GM12878 (cell line): ENCODE data around the gene PQBP1. TPM values are rescaled to one million over a fixed set of nuclear protein-coding genes. Genes with fewer than 3 reads are reported as not detected.

Source experiments
- ATAC-seq: fragments of 200-7000 bp; cut with Tn5 transposase; 3 replicates; pipeline ENCODE4 v1.9.1; 2020; ENCODE audit warnings: mild to moderate bottlenecking, moderate library complexity
- BruUV-seq: library from RNA; stranded (reverse); fragments of 400-500 nt; replicated peaks from 2 replicates; lab custom pipeline; 2021; lab: Mats Ljungman, UMichigan
- CTCF ChIA-PET: fragments of 300-600 bp; sonication (Branson Sonifier 250); formaldehyde crosslinking; extraction: SDS; loops from one replicate; lab custom pipeline; 2021; ENCODE audit warnings: inconsistent platforms; lab: Yijun Ruan, JAX
- POLR2A ChIA-PET: fragments of 350-600 bp; formaldehyde crosslinking; extraction: SDS; loops from one replicate; lab custom pipeline; 2021; ENCODE audit warnings: inconsistent platforms; lab: Charles Lee
- RAD21 ChIA-PET: fragments of 300-600 bp; sonication (Branson Sonifier 250); formaldehyde crosslinking; loops from one replicate; lab custom pipeline; 2023; ENCODE audit warnings: antibody characterized with exemption; ENCODE audit not compliant: unreplicated experiment; lab: Charles Lee
- SMC1A ChIA-PET: fragments of 300-600 bp; sonication (Branson Sonifier 250); formaldehyde crosslinking; loops from one replicate; lab custom pipeline; 2023; ENCODE audit not compliant: unreplicated experiment, uncharacterized antibody; lab: Charles Lee
- DNase-seq: peaks from one replicate; pipeline ENCODE4 v3.0.0-alpha.2; 2011; ENCODE audit warnings: low read depth, low spot score
- FAIRE-seq: peaks from 3 replicates; lab custom pipeline; 2011; peaks lifted over from hg19 to GRCh38; lab: Jason Lieb, UNC
- H2AFZ ChIP-seq: 2 replicates; pipeline ENCODE4 v1.6.0; 2011; ENCODE audit warnings: low read depth, low read length, control low read depth; ENCODE audit not compliant: control insufficient read depth
- H3K27ac ChIP-seq: 2 replicates; pipeline ENCODE4 v1.5.1; 2011; ENCODE audit warnings: control low read depth; ENCODE audit not compliant: control insufficient read depth, insufficient read depth
- H3K27me3 ChIP-seq, 2 experiments: replicated peaks in 1 of 2; 2 replicates each; pipeline versions ENCODE4 v1.6.0 to v1.6.1; 2011; ENCODE audit warnings: low read length in 1 of 2; ENCODE audit not compliant: control insufficient read depth in 2 of 2, insufficient read depth in 2 of 2
- H3K36me3 ChIP-seq, 2 experiments: 2 replicates each; pipeline ENCODE4 v1.5.1; 2011; ENCODE audit warnings: low read length in 1 of 2; ENCODE audit not compliant: control insufficient read depth in 2 of 2, insufficient read depth in 2 of 2
- H3K4me1 ChIP-seq: 2 replicates; pipeline ENCODE4 v1.6.1; 2011; ENCODE audit warnings: mild to moderate bottlenecking, low read length, moderate library complexity, mixed read lengths; ENCODE audit not compliant: control insufficient read depth, insufficient read depth
- H3K4me2 ChIP-seq: 2 replicates; pipeline ENCODE4 v1.6.0; 2011; ENCODE audit warnings: control low read depth; ENCODE audit not compliant: control insufficient read depth, insufficient read depth
- H3K4me3 ChIP-seq: fragments of 200-600 bp; sonication (generic); 2 replicates; pipeline ENCODE4 v1.5.1; 2016
- H3K79me2 ChIP-seq: 2 replicates; pipeline ENCODE4 v1.6.0; 2011; ENCODE audit warnings: low read length; ENCODE audit not compliant: control insufficient read depth, insufficient read depth
- H3K9ac ChIP-seq: 2 replicates; pipeline ENCODE4 v1.8.0; 2011; ENCODE audit warnings: low read length, control low read depth, mixed read lengths; ENCODE audit not compliant: control insufficient read depth, insufficient read depth
- H3K9me3 ChIP-seq: replicated peaks from 3 replicates; pipeline ENCODE4 v1.5.1; 2011; ENCODE audit warnings: mild to moderate bottlenecking, low read length; ENCODE audit not compliant: control insufficient read depth, insufficient read depth
- H4K20me1 ChIP-seq: 2 replicates; pipeline ENCODE4 v1.6.0; 2011; ENCODE audit not compliant: control insufficient read depth, insufficient read depth
- BRCA1 ChIP-seq: IDR thresholded peaks from 2 replicates; pipeline ENCODE4 v1.6.1; 2011; ENCODE audit warnings: low read depth, low read length, improper control_type of control experiment
- CREM ChIP-seq: IDR thresholded peaks from 2 replicates; pipeline ENCODE4 v1.6.1; 2014; ENCODE audit warnings: antibody characterized with exemption, low read depth
- KLF5 ChIP-seq: fragments of 450-650 bp; IDR thresholded peaks from 2 replicates; pipeline ENCODE4 v1.6.1; 2014; ENCODE audit warnings: mild to moderate bottlenecking; ENCODE audit not compliant: partially characterized antibody
- NFYB ChIP-seq: IDR thresholded peaks from 2 replicates; pipeline ENCODE4 v1.6.1; 2011; ENCODE audit warnings: low read depth, mild to moderate bottlenecking, low read length, improper control_type of control experiment, moderate library complexity; ENCODE audit not compliant: insufficient read depth
- NR2F1 ChIP-seq: fragments of 450-650 bp; conservative IDR thresholded peaks from 2 replicates; pipeline ENCODE4 v1.6.1; 2017; ENCODE audit warnings: mild to moderate bottlenecking
- PML ChIP-seq: IDR thresholded peaks from 2 replicates; pipeline ENCODE4 v1.6.1; 2012; ENCODE audit warnings: low read length, inconsistent platforms
- POU2F2 ChIP-seq: IDR thresholded peaks from 3 replicates; pipeline ENCODE4 v1.6.1; 2011; ENCODE audit warnings: low read depth, mild to moderate bottlenecking, low read length, borderline replicate concordance
- RAD51 ChIP-seq: fragments of 450-650 bp; IDR thresholded peaks from 2 replicates; pipeline ENCODE4 v1.6.1; 2016; ENCODE audit warnings: moderate library complexity, mild to moderate bottlenecking, inconsistent platforms
- RELA ChIP-seq: fragments of 450-650 bp; IDR thresholded peaks from 2 replicates; pipeline ENCODE4 v1.8.0; 2014; ENCODE audit warnings: borderline replicate concordance; ENCODE audit not compliant: partially characterized antibody
- WGBS: methylation state at CpG from one replicate; pipeline ENCODE4 v1.1.6; 2016; ENCODE audit warnings: low lambda C conversion rate; ENCODE audit not compliant: insufficient replicate concordance, insufficient coverage; ENCODE audit errors: missing lambda C conversion rate; 5-methylcytosine and 5-hydroxymethylcytosine counted together
- in situ Hi-C: fragments of 300-500 bp; cut with MboI; formaldehyde crosslinking; loops from 9 replicates; pipeline ENCODE4 v1.14.3; 2018; ENCODE audit warnings: mixed read lengths
- intact Hi-C: fragments of 100-400 bp; cut with micrococcal nuclease; formaldehyde crosslinking; loops from one replicate; pipeline ENCODE4 v1.14.2; 2022; ENCODE audit not compliant: unreplicated experiment
- polyA plus RNA-seq, 11 experiments: library from polyadenylated mRNA; depleted of rRNA in 4 of 11; unstranded in 6 of 11; stranded (reverse) in 5 of 11; fragments of >200 nt; fragmentation: Nextera tagmentation in 4 of 11; fragmentation: Illumina TruSeq in 1 of 11; extraction: Ambion mirVana in 4 of 11; extraction: Trizol in 1 of 11; gene quantifications; 1 replicate in 1 of 11; 2 replicates in 10 of 11; pipeline versions ENCODE4 v1.2.1 to v1.2.3, GENCODE V29; 2011 to 2016; ENCODE audit warnings: inconsistent platforms in 2 of 11, missing spikeins in 2 of 11, low read depth in 1 of 11
- total RNA-seq, 4 experiments: library from RNA; depleted of rRNA in 3 of 4; stranded (reverse); fragments of >200 nt in 3 of 4; fragmentation: Illumina TruSeq in 1 of 4; extraction: Trizol in 1 of 4; gene quantifications; 2 replicates each; pipeline versions ENCODE4 v1.2.1 to v1.2.3, GENCODE V29; 2013 to 2021
- TF ChIP-seq, protein P1 (sequence below): fragments of 450-650 bp; IDR thresholded peaks from 2 replicates; pipeline ENCODE4 v1.6.1; 2017; ENCODE audit warnings: low read depth, mild to moderate bottlenecking, moderate library complexity
- TF ChIP-seq, protein P2 (sequence below), 3 experiments: IDR thresholded peaks in 2 of 3; conservative IDR thresholded peaks in 1 of 3; 2 replicates each; pipeline ENCODE4 v1.5.1; 2011; ENCODE audit warnings: low read depth in 3 of 3, low read length in 3 of 3, mild to moderate bottlenecking in 3 of 3, control low read depth in 2 of 3, moderate library complexity in 2 of 3, inconsistent platforms in 1 of 3, mixed read lengths in 1 of 3; ENCODE audit not compliant: control insufficient read depth in 2 of 3, insufficient read depth in 1 of 3; ENCODE audit errors: extremely low read depth in 1 of 3

The PQBP1 gene
- total and polyA plus RNA-seq, 10 of the 15 experiments (the other 5 are each of a cell fraction or from before 2014, with no cell fraction given) = 12.5 to 74.8 (median 68.5) TPM

DNA sequence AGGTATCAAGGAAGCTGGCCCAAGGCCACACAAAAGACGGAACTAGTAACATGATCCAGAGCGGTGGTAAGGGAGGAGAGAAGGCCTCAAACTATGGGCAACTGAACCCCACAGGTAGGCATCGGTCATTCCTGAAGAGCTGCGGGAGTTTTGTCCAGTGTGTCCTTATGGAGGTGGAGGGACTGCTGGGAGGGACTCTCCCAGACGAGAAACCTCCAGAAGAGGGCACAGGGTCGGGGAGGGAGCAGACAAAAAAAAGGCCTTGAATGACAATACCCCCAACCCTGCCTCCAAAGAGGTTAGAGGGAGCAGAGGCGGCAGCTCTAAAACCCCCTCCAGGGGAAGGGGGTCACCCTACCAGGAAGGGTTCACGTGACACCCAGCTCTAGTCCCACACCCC, 6.5 kb downstream of the PQBP1 start:
- H4K20me1 ChIP-seq = no peaks in the 10 kb centered on the region
- H2AFZ ChIP-seq = no peak overlapping the region
- no peaks in the 10 kb centered on the region for H3K27me3 ChIP-seq
- ChIA-PET CTCF (no interaction called here), SMC1A (interaction anchor here (1.6 kb wide), 1 partner anchor 11 kb away, joined by 3 read pairs; no protein-coding TSS in a partner anchor), POLR2A (no interaction called here), RAD21 (no interaction called here)
- H3K4me2 ChIP-seq = no peak overlapping the region
- H3K27ac ChIP-seq = no peak overlapping the region
- H3K79me2 ChIP-seq = peaks cover 6% of the 10 kb centered on the region
- DNase-seq (no peak), FAIRE-seq (no peak), ATAC-seq (no peak)
- 58% methylated on average over 8 of the region's 8 CpGs for WGBS
- no peak overlapping the region for H3K4me3 ChIP-seq
- intact Hi-C loops = no loop called here
- no peak overlapping the region for H3K9ac ChIP-seq
- peaks cover 0 to 5% of the 10 kb centered on the region in 2 experiments; a peak in 2 of 4 replicates for H3K36me3 ChIP-seq
- no peaks in the 10 kb centered on the region for H3K4me1 ChIP-seq
- BruUV-seq = no TSS peak
- TF ChIP-seq KLF5 = no peak
- no peak for TF ChIP-seq PML
- TF ChIP-seq, protein P1, sequence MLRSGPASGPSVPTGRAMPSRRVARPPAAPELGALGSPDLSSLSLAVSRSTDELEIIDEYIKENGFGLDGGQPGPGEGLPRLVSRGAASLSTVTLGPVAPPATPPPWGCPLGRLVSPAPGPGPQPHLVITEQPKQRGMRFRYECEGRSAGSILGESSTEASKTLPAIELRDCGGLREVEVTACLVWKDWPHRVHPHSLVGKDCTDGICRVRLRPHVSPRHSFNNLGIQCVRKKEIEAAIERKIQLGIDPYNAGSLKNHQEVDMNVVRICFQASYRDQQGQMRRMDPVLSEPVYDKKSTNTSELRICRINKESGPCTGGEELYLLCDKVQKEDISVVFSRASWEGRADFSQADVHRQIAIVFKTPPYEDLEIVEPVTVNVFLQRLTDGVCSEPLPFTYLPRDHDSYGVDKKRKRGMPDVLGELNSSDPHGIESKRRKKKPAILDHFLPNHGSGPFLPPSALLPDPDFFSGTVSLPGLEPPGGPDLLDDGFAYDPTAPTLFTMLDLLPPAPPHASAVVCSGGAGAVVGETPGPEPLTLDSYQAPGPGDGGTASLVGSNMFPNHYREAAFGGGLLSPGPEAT = no peak
- no peaks in the 10 kb centered on the region; the same call in 2 of the 3 replicates for H3K9me3 ChIP-seq
- in situ Hi-C loops = no loop called here

DNA sequence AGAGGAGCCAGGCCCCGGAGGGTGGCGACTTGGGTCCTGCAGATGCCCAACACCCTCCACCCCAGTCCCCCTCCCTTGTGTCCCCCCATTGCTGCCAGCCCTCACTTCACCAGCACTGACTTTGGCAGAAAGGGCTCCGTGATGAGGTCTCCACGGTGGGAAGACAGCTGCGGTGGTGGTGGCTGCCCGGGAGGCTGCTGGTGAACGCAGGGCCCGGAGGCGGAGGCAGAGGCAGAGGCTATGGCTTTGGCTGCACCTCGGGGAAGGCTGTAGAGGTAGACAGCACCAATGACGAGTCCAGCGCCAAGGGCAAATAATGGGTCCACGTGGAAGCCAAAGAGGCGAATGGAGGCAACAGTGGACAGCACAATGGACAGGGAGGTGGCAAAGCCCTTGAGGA, 6.9 kb downstream of the PQBP1 start:
- Histone ChIP-seq H3K27ac (no peak overlapping the region), H3K79me2 (peaks cover 2% of the 10 kb centered on the region), H3K36me3 (peaks cover 3 to 5% of the 10 kb centered on the region in 2 experiments; a peak in 2 of 4 replicates), H4K20me1 (no peaks in the 10 kb centered on the region), H2AFZ (no peak overlapping the region), H3K27me3 (no peaks in the 10 kb centered on the region), H3K9me3 (no peaks in the 10 kb centered on the region; the same call in 2 of the 3 replicates), H3K9ac (no peak overlapping the region), H3K4me3 (no peak overlapping the region), H3K4me1 (no peaks in the 10 kb centered on the region), H3K4me2 (no peak overlapping the region)
- no peak for FAIRE-seq
- WGBS = 70% methylated on average over 14 of the region's 14 CpGs
- no TSS peak for BruUV-seq
- in situ Hi-C loops = no loop called here
- intact Hi-C loops = no loop called here
- POLR2A ChIA-PET = no interaction called here
- TF ChIP-seq BRCA1 (no peak), NR2F1 (no peak), RELA (no peak), NFYB (no peak), POU2F2 (no peak), RAD51 (no peak), CREM (no peak)
- TF ChIP-seq, protein P2, sequence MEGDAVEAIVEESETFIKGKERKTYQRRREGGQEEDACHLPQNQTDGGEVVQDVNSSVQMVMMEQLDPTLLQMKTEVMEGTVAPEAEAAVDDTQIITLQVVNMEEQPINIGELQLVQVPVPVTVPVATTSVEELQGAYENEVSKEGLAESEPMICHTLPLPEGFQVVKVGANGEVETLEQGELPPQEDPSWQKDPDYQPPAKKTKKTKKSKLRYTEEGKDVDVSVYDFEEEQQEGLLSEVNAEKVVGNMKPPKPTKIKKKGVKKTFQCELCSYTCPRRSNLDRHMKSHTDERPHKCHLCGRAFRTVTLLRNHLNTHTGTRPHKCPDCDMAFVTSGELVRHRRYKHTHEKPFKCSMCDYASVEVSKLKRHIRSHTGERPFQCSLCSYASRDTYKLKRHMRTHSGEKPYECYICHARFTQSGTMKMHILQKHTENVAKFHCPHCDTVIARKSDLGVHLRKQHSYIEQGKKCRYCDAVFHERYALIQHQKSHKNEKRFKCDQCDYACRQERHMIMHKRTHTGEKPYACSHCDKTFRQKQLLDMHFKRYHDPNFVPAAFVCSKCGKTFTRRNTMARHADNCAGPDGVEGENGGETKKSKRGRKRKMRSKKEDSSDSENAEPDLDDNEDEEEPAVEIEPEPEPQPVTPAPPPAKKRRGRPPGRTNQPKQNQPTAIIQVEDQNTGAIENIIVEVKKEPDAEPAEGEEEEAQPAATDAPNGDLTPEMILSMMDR (IDR thresholded peaks at IDR 0.05 in 2 of 3, conservative IDR thresholded peaks at IDR 0.05 in 1 of 3; ENCODE audit: control insufficient read depth in 2 of 3, extremely low read depth in 1 of 3, insufficient read depth in 1 of 3, low read depth in 3 of 3, low read length in 3 of 3) = no peak
- no peak for DNase-seq
- SMC1A ChIA-PET = interaction anchor here (1.6 kb wide), 1 partner anchor 11 kb away, joined by 3 read pairs; no protein-coding TSS in a partner anchor
- RAD21 ChIA-PET = no interaction called here
- CTCF ChIA-PET = no interaction called here
- no peak for ATAC-seq
